Measurements from ENCODE around the gene CD109.
"Not testable (repeated sequence)": the region's sequence is repeated elsewhere in the genome, so short reads cannot be mapped to it uniquely, and the experiment has no call there.

DNA sequence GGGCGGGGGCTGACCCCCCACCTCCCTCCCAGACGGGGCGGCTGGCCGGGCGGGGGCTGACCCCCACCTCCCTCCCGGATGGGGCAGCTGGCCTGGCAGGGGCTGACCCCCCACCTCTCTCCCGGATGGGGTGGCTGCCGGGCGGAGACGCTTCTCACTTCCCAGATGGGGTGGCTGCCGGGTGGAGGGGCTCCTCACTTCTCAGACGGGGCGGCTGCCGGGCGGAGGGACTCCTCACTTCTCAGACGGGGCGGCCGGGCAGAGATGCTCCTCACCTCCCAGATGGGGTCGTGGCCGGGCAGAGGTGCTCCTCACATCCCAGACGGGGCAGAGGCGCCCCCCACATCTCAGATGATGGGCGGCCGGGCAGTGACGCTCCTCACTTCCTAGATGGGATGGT lies 155.0 kb downstream of the CD109 start:
- TF ChIP-seq CTCF, EZH2 (IDR thresholded peaks at IDR 0.05): not testable (repeated sequence)
